HepG2 (cell line): ENCODE measurements around the gene TP53TG5. TPM values are rescaled to one million over a fixed set of nuclear protein-coding genes. Genes with fewer than 3 reads are reported as not detected.
A peak's percentile ranks its signal among the peaks of the same experiment; 100 is the strongest.

Experiments
- GATA4 ChIP-seq: sonication (generic); IDR thresholded peaks from 2 replicates; pipeline ENCODE4 v1.6.1; 2016; ENCODE audit warnings: antibody characterized with exemption, low read depth, borderline replicate concordance
- HDAC6 ChIP-seq: fragments of 200-600 bp; sonication (generic); IDR thresholded peaks from 2 replicates; pipeline ENCODE4 v1.7.0; 2017; ENCODE audit warnings: mild to moderate bottlenecking, antibody characterized with exemption, low read length, low read depth
- HNF4G ChIP-seq, 2 experiments: sonication (generic) in 1 of 2; formaldehyde crosslinking in 1 of 2; IDR thresholded peaks; 2 replicates each; pipeline versions ENCODE4 v1.4.0 to v1.6.1; 2011 to 2020; ENCODE audit warnings: borderline replicate concordance in 2 of 2, low read depth in 2 of 2, mild to moderate bottlenecking in 2 of 2, low read length in 1 of 2, missing genetic modification reagents in 1 of 2, moderate library complexity in 1 of 2
- THYN1 ChIP-seq: sonication (generic); formaldehyde crosslinking; IDR thresholded peaks from 2 replicates; pipeline ENCODE4 v1.8.1; 2023; ENCODE audit warnings: low read depth, mild to moderate bottlenecking, moderate library complexity, missing genetic modification reagents, borderline replicate concordance
- ZNF484 ChIP-seq: sonication (generic); formaldehyde crosslinking; IDR thresholded peaks from 2 replicates; pipeline ENCODE4 v1.5.1; 2020; ENCODE audit warnings: mild to moderate bottlenecking, low read depth, missing genetic modification reagents, borderline replicate concordance
- ZSCAN22 ChIP-seq: sonication (generic); formaldehyde crosslinking; IDR thresholded peaks from 2 replicates; pipeline ENCODE4 v1.4.0; 2020; ENCODE audit warnings: mild to moderate bottlenecking, missing genetic modification reagents
- polyA plus RNA-seq, 8 experiments: library from polyadenylated mRNA; depleted of rRNA in 3 of 8; stranded (reverse) in 7 of 8; unstranded in 1 of 8; fragments of >200 nt; fragmentation: Illumina TruSeq in 4 of 8; extraction: Trizol in 4 of 8; gene quantifications; 2 replicates each; pipeline versions ENCODE4 v1.2.1 to v1.2.3, GENCODE V29; 2011 to 2016; ENCODE audit warnings: low read depth in 4 of 8, missing spikeins in 1 of 8, mixed read lengths in 1 of 8; ENCODE audit not compliant: insufficient read depth in 1 of 8
- total RNA-seq, 5 experiments: library from RNA; depleted of rRNA; stranded (reverse); fragments of >200 nt; fragmentation: Illumina TruSeq; extraction: Trizol; gene quantifications; 2 replicates each; pipeline ENCODE4 v1.2.3, GENCODE V29; 2016; ENCODE audit warnings: low read depth in 1 of 5
- TF ChIP-seq, protein P1 (sequence below): sonication (generic); formaldehyde crosslinking; IDR thresholded peaks from 2 replicates; pipeline ENCODE4 v1.5.0; 2020; ENCODE audit warnings: mild to moderate bottlenecking, missing genetic modification reagents, borderline replicate concordance
- TF ChIP-seq, protein P2 (sequence below): sonication (generic); formaldehyde crosslinking; IDR thresholded peaks from 2 replicates; pipeline ENCODE4 v1.4.0; 2020; ENCODE audit warnings: missing genetic modification reagents, mild to moderate bottlenecking, borderline replicate concordance
- TF ChIP-seq, protein P3 (sequence below): IDR thresholded peaks from 2 replicates; pipeline ENCODE4 v1.6.1; 2016; ENCODE audit warnings: low read depth, control low read depth
- TF ChIP-seq, protein P4 (sequence below), 2 experiments: sonication (generic) in 1 of 2; formaldehyde crosslinking in 1 of 2; IDR thresholded peaks; 2 replicates each; pipeline versions ENCODE4 v1.4.0 to v1.6.1; 2016 to 2020; ENCODE audit warnings: borderline replicate concordance in 1 of 2, low read depth in 1 of 2, mild to moderate bottlenecking in 1 of 2, missing genetic modification reagents in 1 of 2

Gene TP53TG5
- total and polyA plus RNA-seq, 2 of the 13 experiments (the other 11 are each of a cell fraction or from before 2014, with no cell fraction given) = 0.11 TPM; not detected in 1

DNA sequence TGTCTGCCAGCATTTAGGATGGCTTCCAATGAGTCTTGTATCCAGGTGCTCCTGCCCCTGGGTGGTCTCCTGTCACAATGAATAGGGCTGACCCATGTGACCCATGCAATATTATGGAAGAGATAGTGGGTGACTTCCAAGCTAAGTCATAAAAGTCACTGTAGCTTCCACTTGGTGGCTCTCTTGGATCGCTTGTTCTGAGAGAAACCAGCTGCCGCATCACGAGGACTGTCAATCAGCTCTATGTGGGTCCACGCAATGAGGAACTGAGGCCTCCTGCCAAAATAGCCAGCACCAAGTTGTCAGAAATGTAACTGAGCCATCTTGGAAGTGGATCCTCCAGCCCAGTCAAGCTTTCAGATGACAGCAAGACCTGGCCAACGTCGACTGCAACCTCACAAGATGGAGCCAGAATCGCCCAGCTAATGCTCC lies 55.2 kb downstream of the TP53TG5 start (continued):
- TF ChIP-seq, protein P1, sequence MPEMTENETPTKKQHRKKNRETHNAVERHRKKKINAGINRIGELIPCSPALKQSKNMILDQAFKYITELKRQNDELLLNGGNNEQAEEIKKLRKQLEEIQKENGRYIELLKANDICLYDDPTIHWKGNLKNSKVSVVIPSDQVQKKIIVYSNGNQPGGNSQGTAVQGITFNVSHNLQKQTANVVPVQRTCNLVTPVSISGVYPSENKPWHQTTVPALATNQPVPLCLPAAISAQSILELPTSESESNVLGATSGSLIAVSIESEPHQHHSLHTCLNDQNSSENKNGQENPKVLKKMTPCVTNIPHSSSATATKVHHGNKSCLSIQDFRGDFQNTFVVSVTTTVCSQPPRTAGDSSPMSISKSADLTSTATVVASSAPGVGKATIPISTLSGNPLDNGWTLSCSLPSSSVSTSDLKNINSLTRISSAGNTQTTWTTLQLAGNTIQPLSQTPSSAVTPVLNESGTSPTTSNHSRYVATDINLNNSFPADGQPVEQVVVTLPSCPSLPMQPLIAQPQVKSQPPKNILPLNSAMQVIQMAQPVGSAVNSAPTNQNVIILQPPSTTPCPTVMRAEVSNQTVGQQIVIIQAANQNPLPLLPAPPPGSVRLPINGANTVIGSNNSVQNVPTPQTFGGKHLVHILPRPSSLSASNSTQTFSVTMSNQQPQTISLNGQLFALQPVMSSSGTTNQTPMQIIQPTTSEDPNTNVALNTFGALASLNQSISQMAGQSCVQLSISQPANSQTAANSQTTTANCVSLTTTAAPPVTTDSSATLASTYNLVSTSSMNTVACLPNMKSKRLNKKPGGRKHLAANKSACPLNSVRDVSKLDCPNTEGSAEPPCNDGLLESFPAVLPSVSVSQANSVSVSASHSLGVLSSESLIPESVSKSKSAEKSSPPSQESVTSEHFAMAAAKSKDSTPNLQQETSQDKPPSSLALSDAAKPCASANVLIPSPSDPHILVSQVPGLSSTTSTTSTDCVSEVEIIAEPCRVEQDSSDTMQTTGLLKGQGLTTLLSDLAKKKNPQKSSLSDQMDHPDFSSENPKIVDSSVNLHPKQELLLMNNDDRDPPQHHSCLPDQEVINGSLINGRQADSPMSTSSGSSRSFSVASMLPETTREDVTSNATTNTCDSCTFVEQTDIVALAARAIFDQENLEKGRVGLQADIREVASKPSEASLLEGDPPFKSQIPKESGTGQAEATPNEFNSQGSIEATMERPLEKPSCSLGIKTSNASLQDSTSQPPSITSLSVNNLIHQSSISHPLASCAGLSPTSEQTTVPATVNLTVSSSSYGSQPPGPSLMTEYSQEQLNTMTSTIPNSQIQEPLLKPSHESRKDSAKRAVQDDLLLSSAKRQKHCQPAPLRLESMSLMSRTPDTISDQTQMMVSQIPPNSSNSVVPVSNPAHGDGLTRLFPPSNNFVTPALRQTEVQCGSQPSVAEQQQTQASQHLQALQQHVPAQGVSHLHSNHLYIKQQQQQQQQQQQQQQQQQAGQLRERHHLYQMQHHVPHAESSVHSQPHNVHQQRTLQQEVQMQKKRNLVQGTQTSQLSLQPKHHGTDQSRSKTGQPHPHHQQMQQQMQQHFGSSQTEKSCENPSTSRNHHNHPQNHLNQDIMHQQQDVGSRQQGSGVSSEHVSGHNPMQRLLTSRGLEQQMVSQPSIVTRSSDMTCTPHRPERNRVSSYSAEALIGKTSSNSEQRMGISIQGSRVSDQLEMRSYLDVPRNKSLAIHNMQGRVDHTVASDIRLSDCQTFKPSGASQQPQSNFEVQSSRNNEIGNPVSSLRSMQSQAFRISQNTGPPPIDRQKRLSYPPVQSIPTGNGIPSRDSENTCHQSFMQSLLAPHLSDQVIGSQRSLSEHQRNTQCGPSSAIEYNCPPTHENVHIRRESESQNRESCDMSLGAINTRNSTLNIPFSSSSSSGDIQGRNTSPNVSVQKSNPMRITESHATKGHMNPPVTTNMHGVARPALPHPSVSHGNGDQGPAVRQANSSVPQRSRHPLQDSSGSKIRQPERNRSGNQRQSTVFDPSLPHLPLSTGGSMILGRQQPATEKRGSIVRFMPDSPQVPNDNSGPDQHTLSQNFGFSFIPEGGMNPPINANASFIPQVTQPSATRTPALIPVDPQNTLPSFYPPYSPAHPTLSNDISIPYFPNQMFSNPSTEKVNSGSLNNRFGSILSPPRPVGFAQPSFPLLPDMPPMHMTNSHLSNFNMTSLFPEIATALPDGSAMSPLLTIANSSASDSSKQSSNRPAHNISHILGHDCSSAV = no peak
- TF ChIP-seq, protein P2, sequence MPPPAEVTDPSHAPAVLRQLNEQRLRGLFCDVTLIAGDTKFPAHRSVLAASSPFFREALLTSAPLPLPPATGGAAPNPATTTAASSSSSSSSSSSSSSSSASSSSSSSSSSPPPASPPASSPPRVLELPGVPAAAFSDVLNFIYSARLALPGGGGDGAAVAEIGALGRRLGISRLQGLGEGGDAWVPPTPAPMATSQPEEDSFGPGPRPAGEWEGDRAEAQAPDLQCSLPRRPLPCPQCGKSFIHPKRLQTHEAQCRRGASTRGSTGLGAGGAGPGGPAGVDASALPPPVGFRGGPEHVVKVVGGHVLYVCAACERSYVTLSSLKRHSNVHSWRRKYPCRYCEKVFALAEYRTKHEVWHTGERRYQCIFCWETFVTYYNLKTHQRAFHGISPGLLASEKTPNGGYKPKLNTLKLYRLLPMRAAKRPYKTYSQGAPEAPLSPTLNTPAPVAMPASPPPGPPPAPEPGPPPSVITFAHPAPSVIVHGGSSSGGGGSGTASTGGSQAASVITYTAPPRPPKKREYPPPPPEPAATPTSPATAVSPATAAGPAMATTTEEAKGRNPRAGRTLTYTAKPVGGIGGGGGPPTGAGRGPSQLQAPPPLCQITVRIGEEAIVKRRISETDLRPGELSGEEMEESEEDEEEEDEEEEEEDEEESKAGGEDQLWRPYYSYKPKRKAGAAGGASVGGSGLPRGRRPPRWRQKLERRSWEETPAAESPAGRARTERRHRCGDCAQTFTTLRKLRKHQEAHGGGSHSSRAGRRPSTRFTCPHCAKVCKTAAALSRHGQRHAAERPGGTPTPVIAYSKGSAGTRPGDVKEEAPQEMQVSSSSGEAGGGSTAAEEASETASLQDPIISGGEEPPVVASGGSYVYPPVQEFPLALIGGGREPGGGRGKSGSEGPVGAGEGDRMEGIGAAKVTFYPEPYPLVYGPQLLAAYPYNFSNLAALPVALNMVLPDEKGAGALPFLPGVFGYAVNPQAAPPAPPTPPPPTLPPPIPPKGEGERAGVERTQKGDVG (CRISPR knock-in tag) = peak; percentile 65; the same call in 1 of the 2 replicates
- no peak for TF ChIP-seq THYN1 (CRISPR knock-in tag)
- TF ChIP-seq, protein P3, sequence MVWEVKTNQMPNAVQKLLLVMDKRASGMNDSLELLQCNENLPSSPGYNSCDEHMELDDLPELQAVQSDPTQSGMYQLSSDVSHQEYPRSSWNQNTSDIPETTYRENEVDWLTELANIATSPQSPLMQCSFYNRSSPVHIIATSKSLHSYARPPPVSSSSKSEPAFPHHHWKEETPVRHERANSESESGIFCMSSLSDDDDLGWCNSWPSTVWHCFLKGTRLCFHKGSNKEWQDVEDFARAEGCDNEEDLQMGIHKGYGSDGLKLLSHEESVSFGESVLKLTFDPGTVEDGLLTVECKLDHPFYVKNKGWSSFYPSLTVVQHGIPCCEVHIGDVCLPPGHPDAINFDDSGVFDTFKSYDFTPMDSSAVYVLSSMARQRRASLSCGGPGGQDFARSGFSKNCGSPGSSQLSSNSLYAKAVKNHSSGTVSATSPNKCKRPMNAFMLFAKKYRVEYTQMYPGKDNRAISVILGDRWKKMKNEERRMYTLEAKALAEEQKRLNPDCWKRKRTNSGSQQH = no peak
- TF ChIP-seq HNF4G (IDR thresholded peaks at IDR 0.05; ENCODE audit: borderline replicate concordance, low read depth, low read length) = no peak
- TF ChIP-seq HNF4G (CRISPR knock-in tag; IDR thresholded peaks at IDR 0.05; ENCODE audit: borderline replicate concordance, low read depth) = no peak
- TF ChIP-seq ZNF484 = no peak
- TF ChIP-seq GATA4 = no peak
- no peak for TF ChIP-seq ZSCAN22 (CRISPR knock-in tag)
- TF ChIP-seq, protein P4, sequence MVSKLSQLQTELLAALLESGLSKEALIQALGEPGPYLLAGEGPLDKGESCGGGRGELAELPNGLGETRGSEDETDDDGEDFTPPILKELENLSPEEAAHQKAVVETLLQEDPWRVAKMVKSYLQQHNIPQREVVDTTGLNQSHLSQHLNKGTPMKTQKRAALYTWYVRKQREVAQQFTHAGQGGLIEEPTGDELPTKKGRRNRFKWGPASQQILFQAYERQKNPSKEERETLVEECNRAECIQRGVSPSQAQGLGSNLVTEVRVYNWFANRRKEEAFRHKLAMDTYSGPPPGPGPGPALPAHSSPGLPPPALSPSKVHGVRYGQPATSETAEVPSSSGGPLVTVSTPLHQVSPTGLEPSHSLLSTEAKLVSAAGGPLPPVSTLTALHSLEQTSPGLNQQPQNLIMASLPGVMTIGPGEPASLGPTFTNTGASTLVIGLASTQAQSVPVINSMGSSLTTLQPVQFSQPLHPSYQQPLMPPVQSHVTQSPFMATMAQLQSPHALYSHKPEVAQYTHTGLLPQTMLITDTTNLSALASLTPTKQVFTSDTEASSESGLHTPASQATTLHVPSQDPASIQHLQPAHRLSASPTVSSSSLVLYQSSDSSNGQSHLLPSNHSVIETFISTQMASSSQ (IDR thresholded peaks at IDR 0.05; ENCODE audit: low read depth) = no peak
- TF ChIP-seq, protein P4 (CRISPR knock-in tag; IDR thresholded peaks at IDR 0.05; ENCODE audit: borderline replicate concordance) = no peak
- no peak for TF ChIP-seq HDAC6
